HCT116 (cell line): Measurements from ENCODE around the gene NLRC5.

Experiments
- EZH2 ChIP-seq: fragments of 200-600 bp; sonication (generic); IDR thresholded peaks from 2 replicates; pipeline ENCODE4 v1.6.1; 2017; ENCODE audit warnings: antibody characterized with exemption, mixed run types
- POLR2A ChIP-seq: IDR thresholded peaks from 2 replicates; pipeline ENCODE4 v1.7.0; 2011; ENCODE audit warnings: borderline replicate concordance; ENCODE audit not compliant: insufficient read depth, insufficient read length; ENCODE audit errors: extremely low read depth

- no peak for TF ChIP-seq EZH2
- TF ChIP-seq POLR2A = no peak
These were observed 30.4 kb downstream of the NLRC5 start for GRCh38 chr16:57019746-57020145.
